A549 treated with DMSO at 1 μM for 4 hours (cell line): ENCODE data around the gene SMAD3. TPM values are rescaled to one million over a fixed set of nuclear protein-coding genes. Genes with fewer than 3 reads are reported as not detected.

Experiments
- total RNA-seq: library from RNA; stranded (reverse); fragments of 200-300 nt; extraction: Qiagen RNA extraction; gene quantifications from 5 replicates; pipeline ENCODE4 v1.2.3, GENCODE V29; 2022; ENCODE audit warnings: low read depth

The SMAD3 gene
- 170 to 234 TPM (median 210 TPM) in 5 replicates for total RNA-seq

DNA sequence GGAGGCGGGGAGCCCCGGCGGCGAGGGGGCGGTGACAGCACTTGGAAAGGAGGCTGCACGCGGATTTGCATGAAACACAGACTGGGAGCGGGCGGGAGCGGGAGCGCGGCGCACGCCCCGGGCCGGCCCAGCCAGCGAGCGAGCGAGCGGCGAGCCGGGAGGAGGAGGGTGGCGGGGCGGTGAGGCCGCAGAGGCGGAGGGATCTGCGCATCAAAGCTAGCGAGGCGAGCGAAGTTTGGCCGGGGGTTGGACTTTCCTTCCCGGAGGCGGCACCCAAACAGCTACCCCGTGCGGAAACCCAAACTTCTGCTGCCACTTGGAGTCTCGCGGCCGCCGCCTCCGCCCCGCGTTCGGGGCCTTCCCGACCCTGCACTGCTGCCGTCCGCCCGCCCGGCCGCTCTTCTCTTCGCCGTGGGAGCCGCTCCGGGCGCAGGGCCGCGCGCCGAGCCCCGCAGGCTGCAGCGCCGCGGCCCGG lies at the start of gene SMAD3:
Gene SMAD3, plus strand, starts transcription at position 72 of the 475 bp plus-strand sequence. CDS start 553 bp downstream, outside the sequence.

Other genes with a start within 250 kb of the SMAD3 start
- 74.7 to 84.8 TPM (median 76.4 TPM) in 5 replicates for gene AAGAB, start 189.1 kb downstream of the SMAD3 start, total RNA-seq
- gene IQCH, start 189.2 kb downstream of the SMAD3 start, total RNA-seq: 0.95 to 3.0 TPM (median 1.9 TPM) in 5 replicates